ENCODE measurements around the gene ADARB2.
"Not testable (repeated sequence)": the region's sequence is repeated elsewhere in the genome, so short reads cannot be mapped to it uniquely, and the experiment has no call there.

Gene ADARB2

GRCh38 chr10:1474376-1475097 is 262.8 kb downstream of the ADARB2 start:
- no peak for DNase-seq (ENCODE audit: low spot score)
- no peak for FAIRE-seq

- FAIRE-seq (no peak), DNase-seq (ENCODE audit: low spot score) (no peak)
Measured at GRCh38 chr10:1473874-1474273, 263.5 kb downstream of the ADARB2 start.

GRCh38 chr10:1472178-1472958 is 265.0 kb downstream of the ADARB2 start:
- FAIRE-seq (no peak), DNase-seq (ENCODE audit: low spot score) (no peak)

GRCh38 chr10:1468811-1469210 is 268.5 kb downstream of the ADARB2 start:
- DNase-seq (ENCODE audit: low spot score) (no peak), FAIRE-seq (no peak)

- no peak for DNase-seq (ENCODE audit: low spot score)
- FAIRE-seq, result no peak
Measured at GRCh38 chr10:1467334-1468076, 269.8 kb downstream of the ADARB2 start.

- no peak for DNase-seq (ENCODE audit: low spot score)
- FAIRE-seq, result no peak
Measured at GRCh38 chr10:1465993-1466764, 271.1 kb downstream of the ADARB2 start.

GRCh38 chr10:1465418-1465911 is 271.9 kb downstream of the ADARB2 start:
- DNase-seq (ENCODE audit: low spot score), result no peak
- no peak for FAIRE-seq

GRCh38 chr10:1464881-1465417 is 272.4 kb downstream of the ADARB2 start:
- no peak for FAIRE-seq
- no peak for DNase-seq (ENCODE audit: low spot score)

- FAIRE-seq; DNase-seq (ENCODE audit: low spot score): not testable (repeated sequence)
Measured at GRCh38 chr10:1463971-1464370, 273.4 kb downstream of the ADARB2 start.

GRCh38 chr10:1462994-1463633 is 274.2 kb downstream of the ADARB2 start:
- FAIRE-seq (no peak), DNase-seq (ENCODE audit: low spot score) (no peak)

- FAIRE-seq, result no peak
- no peak for DNase-seq (ENCODE audit: low spot score)
Measured at GRCh38 chr10:1462521-1462920, 274.8 kb downstream of the ADARB2 start.

- no peak for DNase-seq (ENCODE audit: low spot score)
- no peak for FAIRE-seq
Measured at GRCh38 chr10:1462032-1462431, 275.3 kb downstream of the ADARB2 start.

- no peak for FAIRE-seq
- DNase-seq (ENCODE audit: low spot score), result no peak
Measured at GRCh38 chr10:1461016-1461415, 276.3 kb downstream of the ADARB2 start.

- FAIRE-seq; DNase-seq (ENCODE audit: low spot score): not testable (repeated sequence)
Measured at GRCh38 chr10:1459664-1460063, 277.7 kb downstream of the ADARB2 start.

GRCh38 chr10:1454951-1455350 is 282.4 kb downstream of the ADARB2 start:
- FAIRE-seq (no peak), DNase-seq (ENCODE audit: low spot score) (no peak)

GRCh38 chr10:1454428-1454827 is 282.9 kb downstream of the ADARB2 start:
- no peak for FAIRE-seq
- no peak for DNase-seq (ENCODE audit: low spot score)

- DNase-seq (ENCODE audit: low spot score) (no peak), FAIRE-seq (no peak)
Measured at GRCh38 chr10:1452777-1453176, 284.5 kb downstream of the ADARB2 start.

GRCh38 chr10:1451941-1452340 is 285.4 kb downstream of the ADARB2 start:
- FAIRE-seq (no peak), DNase-seq (ENCODE audit: low spot score) (no peak)

- no peak for DNase-seq (ENCODE audit: low spot score)
- no peak for FAIRE-seq
Measured at GRCh38 chr10:1451362-1451888, 285.9 kb downstream of the ADARB2 start.

GRCh38 chr10:1449572-1450205 is 287.6 kb downstream of the ADARB2 start:
- DNase-seq (ENCODE audit: low spot score), result no peak
- no peak for FAIRE-seq

All from RCC 7860 (cell line).